GM21619 (cell line): ENCODE data around the gene ANKRD13D.
A peak's percentile ranks its signal among the peaks of the same experiment; 100 is the strongest.

Source experiments
- ATAC-seq: cut with Tn5 transposase; IDR thresholded peaks from one replicate; pipeline ENCODE4 v1.9.1; 2021; ENCODE audit not compliant: unreplicated experiment

The ANKRD13D gene

GRCh38 chr11:67285541-67286498 is 3.3 kb upstream of the ANKRD13D start:
- ATAC-seq, result no peak

GRCh38 chr11:67286621-67287333 is 2.3 kb upstream of the ANKRD13D start:
- ATAC-seq, result no peak

- ATAC-seq, result no peak
Measured at GRCh38 chr11:67287355-67288197, 1.5 kb upstream of the ANKRD13D start.

GRCh38 chr11:67288198-67288451 is 978 bp upstream of the ANKRD13D start:
- no peak for ATAC-seq

- peak; percentile 55 for ATAC-seq
Measured at GRCh38 chr11:67288452-67289225, 464 bp upstream of the ANKRD13D start.

- ATAC-seq, result peak; percentile 4
Measured at GRCh38 chr11:67289651-67290479, 762 bp downstream of the ANKRD13D start.

- no peak for ATAC-seq
Measured at GRCh38 chr11:67290801-67291200, 1.7 kb downstream of the ANKRD13D start.

- ATAC-seq, result no peak
Measured at GRCh38 chr11:67291481-67292381, 2.6 kb downstream of the ANKRD13D start.

- no peak for ATAC-seq
Measured at GRCh38 chr11:67292671-67293070, 3.6 kb downstream of the ANKRD13D start.

- no peak for ATAC-seq
Measured at GRCh38 chr11:67293090-67293489, 4.0 kb downstream of the ANKRD13D start.

- ATAC-seq, result no peak
Measured at GRCh38 chr11:67295846-67296245, 6.7 kb downstream of the ANKRD13D start.

- ATAC-seq, result no peak
Measured at GRCh38 chr11:67298786-67299185, 9.7 kb downstream of the ANKRD13D start.

GRCh38 chr11:67299471-67300191 is 10.5 kb downstream of the ANKRD13D start:
- ATAC-seq, result no peak

GRCh38 chr11:67300256-67300755 is 11.2 kb downstream of the ANKRD13D start:
- no peak for ATAC-seq

GRCh38 chr11:67300756-67301312 is 11.7 kb downstream of the ANKRD13D start:
- no peak for ATAC-seq

- no peak for ATAC-seq
Measured at GRCh38 chr11:67301313-67301921, 12.3 kb downstream of the ANKRD13D start.

GRCh38 chr11:67301951-67302516 is 12.9 kb downstream of the ANKRD13D start:
- ATAC-seq, result no peak
